GM18517 (cell line): ENCODE data around the gene WIPF3.

ENCODE experiments used
- ATAC-seq: cut with Tn5 transposase; IDR thresholded peaks from one replicate; pipeline ENCODE4 v1.9.1; 2021; ENCODE audit warnings: mild to moderate bottlenecking, moderate library complexity; ENCODE audit not compliant: unreplicated experiment

The WIPF3 gene

GRCh38 chr7:29806208-29806994, at the start of gene WIPF3:
Gene WIPF3 (plus strand): TSS chr7:29806508. CDS start chr7:29834725, 28,217 bp downstream.
- no peak for ATAC-seq

- ATAC-seq: no peak
These were observed 43.0 kb upstream of the WIPF3 start for GRCh38 chr7:29763266-29763665.

- no peak for ATAC-seq
These were observed 42.1 kb upstream of the WIPF3 start for GRCh38 chr7:29764227-29764626.

GRCh38 chr7:29765490-29765889, 40.8 kb upstream of the WIPF3 start:
- no peak for ATAC-seq

GRCh38 chr7:29770371-29770770, 35.9 kb upstream of the WIPF3 start:
- no peak for ATAC-seq

GRCh38 chr7:29771081-29771816, 35.1 kb upstream of the WIPF3 start:
- ATAC-seq: no peak

GRCh38 chr7:29779017-29779416, 27.3 kb upstream of the WIPF3 start:
- ATAC-seq: no peak

- ATAC-seq: no peak
These were observed 26.0 kb upstream of the WIPF3 start for GRCh38 chr7:29780346-29780745.

- ATAC-seq: no peak
These were observed 22.6 kb upstream of the WIPF3 start for GRCh38 chr7:29783671-29784070.

- no peak for ATAC-seq
These were observed 12.8 kb upstream of the WIPF3 start for GRCh38 chr7:29793507-29793906.

GRCh38 chr7:29794959-29795629, 11.2 kb upstream of the WIPF3 start:
- no peak for ATAC-seq

- no peak for ATAC-seq
These were observed 10.4 kb upstream of the WIPF3 start for GRCh38 chr7:29795696-29796580.

GRCh38 chr7:29797112-29797944, 9.0 kb upstream of the WIPF3 start:
- ATAC-seq: no peak

- ATAC-seq: no peak
These were observed 7.9 kb upstream of the WIPF3 start for GRCh38 chr7:29798422-29798821.

- ATAC-seq: no peak
These were observed 4.4 kb upstream of the WIPF3 start for GRCh38 chr7:29801929-29802328.

- ATAC-seq: no peak
These were observed 1.3 kb upstream of the WIPF3 start for GRCh38 chr7:29805031-29805430.

- ATAC-seq: no peak
These were observed 461 bp upstream of the WIPF3 start for GRCh38 chr7:29805886-29806207.

- ATAC-seq: no peak
These were observed 910 bp downstream of the WIPF3 start for GRCh38 chr7:29806995-29807841.
